Measurements from ENCODE around the gene SLC26A6. TPM values are rescaled to one million over a fixed set of nuclear protein-coding genes. Genes with fewer than 3 reads are reported as not detected.

The SLC26A6 gene
- total RNA-seq, 4 donors from 2014 or later, result 7.7 to 9.4 (median 9.0) TPM

DNA sequence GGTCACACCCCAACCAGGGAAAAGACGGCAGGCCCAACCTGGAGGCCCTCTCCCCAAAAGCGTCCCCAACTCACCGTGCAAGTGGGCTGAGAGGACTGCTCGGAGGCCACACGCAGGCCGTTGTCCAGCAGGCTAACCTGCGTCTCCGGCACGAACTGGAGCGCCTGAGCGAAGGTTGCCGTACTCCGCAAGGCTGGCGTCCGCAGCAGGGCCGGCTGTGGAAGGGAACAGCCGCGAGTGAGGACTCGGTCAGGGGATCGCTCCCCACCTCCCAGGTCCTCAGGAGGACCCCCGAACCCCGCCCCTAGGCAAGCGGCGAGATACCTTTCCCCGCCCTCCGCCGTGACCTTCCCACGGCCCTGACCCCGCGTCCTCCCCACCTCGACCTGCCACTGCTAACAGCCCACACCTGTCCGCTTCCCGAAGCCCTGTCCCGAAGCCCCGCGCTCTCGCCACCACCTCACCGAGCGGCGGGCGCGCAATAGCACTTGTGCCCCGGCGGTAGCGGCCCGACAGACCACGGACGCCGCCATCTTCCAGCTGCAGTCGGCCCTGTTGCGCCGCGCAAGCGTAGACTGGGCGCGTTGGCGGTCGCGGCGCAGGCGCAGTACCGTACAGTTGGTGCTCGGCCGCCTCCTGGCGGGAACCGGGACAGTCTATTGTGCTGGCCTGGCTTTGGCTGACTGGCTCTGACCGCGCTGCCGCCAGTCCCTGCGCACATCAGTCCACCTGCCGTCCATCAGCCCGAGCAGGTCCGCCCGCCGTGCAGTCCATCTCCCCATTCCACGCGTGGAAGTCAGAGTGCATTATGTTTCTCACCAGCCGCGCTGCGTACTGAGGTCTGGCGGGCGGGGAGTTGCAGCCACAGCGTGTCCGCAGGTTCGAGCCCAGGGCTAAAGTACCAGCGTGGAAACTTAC, 25.9 kb downstream of the SLC26A6 start, which contains the start of gene UQCRC1:
Gene UQCRC1 (minus strand): TSS at position 559 of the 918 bp plus-strand sequence. CDS start 26 bp downstream, at position 533.
- no peaks in the 10 kb centered on the region for H3K9me3 ChIP-seq
- WGBS, 2 donors, result 10 to 11% methylated on average over 20 to 23 of the region's 86 CpGs
- TF ChIP-seq, protein P1, sequence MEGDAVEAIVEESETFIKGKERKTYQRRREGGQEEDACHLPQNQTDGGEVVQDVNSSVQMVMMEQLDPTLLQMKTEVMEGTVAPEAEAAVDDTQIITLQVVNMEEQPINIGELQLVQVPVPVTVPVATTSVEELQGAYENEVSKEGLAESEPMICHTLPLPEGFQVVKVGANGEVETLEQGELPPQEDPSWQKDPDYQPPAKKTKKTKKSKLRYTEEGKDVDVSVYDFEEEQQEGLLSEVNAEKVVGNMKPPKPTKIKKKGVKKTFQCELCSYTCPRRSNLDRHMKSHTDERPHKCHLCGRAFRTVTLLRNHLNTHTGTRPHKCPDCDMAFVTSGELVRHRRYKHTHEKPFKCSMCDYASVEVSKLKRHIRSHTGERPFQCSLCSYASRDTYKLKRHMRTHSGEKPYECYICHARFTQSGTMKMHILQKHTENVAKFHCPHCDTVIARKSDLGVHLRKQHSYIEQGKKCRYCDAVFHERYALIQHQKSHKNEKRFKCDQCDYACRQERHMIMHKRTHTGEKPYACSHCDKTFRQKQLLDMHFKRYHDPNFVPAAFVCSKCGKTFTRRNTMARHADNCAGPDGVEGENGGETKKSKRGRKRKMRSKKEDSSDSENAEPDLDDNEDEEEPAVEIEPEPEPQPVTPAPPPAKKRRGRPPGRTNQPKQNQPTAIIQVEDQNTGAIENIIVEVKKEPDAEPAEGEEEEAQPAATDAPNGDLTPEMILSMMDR (IDR thresholded peaks at IDR 0.05), result peak; percentile 67 to 94 (median 83)
- TF ChIP-seq POLR2A (IDR thresholded peaks at IDR 0.05), result peak in 3 of 4 donors; percentile 65 to 90 (median 80)
- peaks cover 5 to 42% (median 9%) of the 10 kb centered on the region in 3 donors for H3K4me1 ChIP-seq
- peak; percentile 33 for DNase-seq
- intact Hi-C loops (cut with DNase I), result no loop called here
- H3K36me3 ChIP-seq, result peaks cover 14 to 28% (median 22%) of the 10 kb centered on the region in 3 donors
- H3K27ac ChIP-seq, result peak within 1 kb of the TSS; percentile 93 to 96 (median 94)
- no peaks in the 10 kb centered on the region for H3K27me3 ChIP-seq
- peak within 1 kb of the TSS; percentile 85 to 97 (median 90) for H3K4me3 ChIP-seq

DNA sequence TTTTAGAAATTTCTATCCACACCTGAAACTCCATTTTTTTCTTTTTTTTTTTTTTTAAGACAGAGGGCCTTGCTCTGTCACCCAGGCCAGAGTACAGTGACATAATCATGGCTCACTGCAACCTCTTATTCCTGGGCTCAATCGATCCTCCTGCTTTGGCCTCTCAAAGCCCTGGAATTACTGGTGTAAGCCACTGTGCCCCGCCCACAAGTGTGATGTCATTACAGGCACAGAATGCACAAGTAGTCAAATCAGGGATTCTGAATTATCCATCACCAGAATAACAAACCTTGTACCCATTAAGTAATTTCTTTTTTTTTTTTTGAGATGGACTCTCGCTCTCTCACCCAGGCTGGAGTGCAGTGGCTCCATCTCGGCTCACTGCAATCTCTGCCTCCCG, 27.7 kb downstream of the SLC26A6 start:
- 86 to 91% methylated on average over 5 of the region's 5 CpGs for WGBS, 2 donors
- Histone ChIP-seq H3K4me3 (no peak overlapping the region), H3K4me1 (peaks cover 5 to 42% (median 9%) of the 10 kb centered on the region in 3 donors), H3K36me3 (peaks cover 31 to 46% (median 39%) of the 10 kb centered on the region in 3 donors), H3K9me3 (no peaks in the 10 kb centered on the region), H3K27me3 (no peaks in the 10 kb centered on the region), H3K27ac (no peak overlapping the region)
- DNase-seq, result no peak
- intact Hi-C loops (cut with DNase I), result no loop called here
- TF ChIP-seq POLR2A (IDR thresholded peaks at IDR 0.05), result no peak
- TF ChIP-seq, protein P1 (IDR thresholded peaks at IDR 0.05), result no peak

DNA sequence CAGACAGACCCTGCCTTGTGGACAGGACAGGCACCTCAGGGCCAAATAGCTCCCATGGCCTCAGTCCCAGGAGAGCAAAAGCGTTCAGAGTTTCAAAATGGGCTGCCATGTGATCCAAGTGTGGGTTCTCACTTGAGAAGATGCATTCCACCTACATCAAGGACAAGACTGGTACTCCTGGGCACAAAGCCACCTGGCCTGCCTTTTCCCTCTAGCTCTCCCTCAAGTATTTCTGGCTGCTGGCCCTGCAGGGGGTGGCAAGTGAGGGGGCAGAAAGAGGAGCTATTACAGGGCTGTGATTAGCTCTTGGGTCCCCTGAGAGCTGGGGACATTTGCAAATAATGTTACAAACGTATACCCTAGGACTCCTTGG, 33.7 kb downstream of the SLC26A6 start:
- intact Hi-C loops (cut with DNase I), result no loop called here
- Histone ChIP-seq H3K27me3 (no peaks in the 10 kb centered on the region), H3K36me3 (peaks cover 50 to 87% (median 69%) of the 10 kb centered on the region in 3 donors), H3K4me3 (no peak overlapping the region), H3K27ac (peak overlapping the region in 3 of 4 donors; percentile 88 to 90 (median 90)), H3K4me1 (peaks cover 31 to 70% (median 38%) of the 10 kb centered on the region in 3 donors), H3K9me3 (no peaks in the 10 kb centered on the region)
- WGBS, 2 donors, result 18 to 35% methylated on average over 2 of the region's 2 CpGs
- DNase-seq, result no peak
- TF ChIP-seq, protein P1 (IDR thresholded peaks at IDR 0.05), result no peak

DNA sequence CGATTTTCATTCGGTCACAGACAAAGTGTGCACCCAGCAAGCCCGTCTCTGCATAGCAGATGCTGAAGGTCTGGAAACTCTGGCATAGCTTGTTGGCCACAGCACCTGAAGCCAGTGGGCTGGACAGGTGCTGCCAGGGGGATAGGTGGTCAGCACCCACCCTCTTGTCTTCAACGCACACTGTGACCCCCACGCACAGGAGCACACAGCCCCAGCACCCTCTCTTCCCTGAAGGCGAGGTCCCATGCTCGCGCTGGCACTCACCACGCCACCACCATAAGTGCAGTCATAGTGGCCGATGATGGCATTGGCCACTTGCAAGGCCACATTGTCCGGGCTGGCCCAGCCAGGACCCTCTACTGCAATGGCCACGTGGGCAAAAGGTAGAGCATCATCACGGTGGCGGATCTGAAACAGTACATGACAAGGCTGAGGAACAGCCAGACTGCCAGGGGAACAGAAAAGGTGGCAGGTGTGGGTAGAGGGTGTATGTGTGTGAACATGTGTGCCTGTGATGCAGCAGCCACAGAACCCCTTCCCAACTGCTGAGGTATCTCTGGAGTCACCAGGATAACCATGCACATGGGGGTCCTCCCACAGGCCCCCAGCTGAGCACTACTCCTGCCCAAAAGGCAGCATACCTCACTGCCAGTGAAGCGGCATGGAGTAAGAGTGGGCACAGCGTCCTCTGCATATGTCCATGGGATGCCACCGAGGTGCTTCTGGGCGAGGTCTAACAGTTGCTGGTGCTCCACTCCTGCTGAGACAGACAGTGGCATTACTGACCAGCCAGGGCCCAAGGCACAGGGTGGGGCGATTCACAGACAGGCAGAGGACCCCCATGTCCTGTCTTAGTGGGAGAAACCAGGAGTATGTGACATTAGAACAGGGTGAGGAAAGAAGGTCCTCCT, 34.3 kb downstream of the SLC26A6 start:
- Histone ChIP-seq H3K4me1 (peaks cover 33 to 70% (median 41%) of the 10 kb centered on the region in 3 donors), H3K9me3 (no peaks in the 10 kb centered on the region), H3K4me3 (no peak overlapping the region), H3K27ac (peak overlapping the region in 3 of 4 donors; percentile 88 to 90 (median 90)), H3K27me3 (no peaks in the 10 kb centered on the region), H3K36me3 (peaks cover 50 to 81% (median 64%) of the 10 kb centered on the region in 3 donors)
- 85 to 93% methylated on average over 8 to 12 of the region's 19 CpGs for WGBS, 2 donors
- DNase-seq, result no peak
- intact Hi-C loops (cut with DNase I), result no loop called here
- TF ChIP-seq POLR2A (IDR thresholded peaks at IDR 0.05), result no peak
- TF ChIP-seq, protein P1 (IDR thresholded peaks at IDR 0.05), result no peak

Measured in esophagus squamous epithelium (tissue), 5 donors.